Ovary (tissue), 1 donor: ENCODE measurements around the gene XXYLT1.

ENCODE experiments used
- EP300 ChIP-seq: sonication (generic); formaldehyde crosslinking; IDR thresholded peaks from one replicate; pipeline ENCODE4 v1.6.1; 2017; ENCODE audit warnings: antibody characterized with exemption
- POLR2A ChIP-seq: fragments of 450-650 bp; IDR thresholded peaks from one replicate; pipeline ENCODE4 v1.6.1; 2017; ENCODE audit warnings: antibody characterized with exemption, mild to moderate bottlenecking, moderate library complexity

DNA sequence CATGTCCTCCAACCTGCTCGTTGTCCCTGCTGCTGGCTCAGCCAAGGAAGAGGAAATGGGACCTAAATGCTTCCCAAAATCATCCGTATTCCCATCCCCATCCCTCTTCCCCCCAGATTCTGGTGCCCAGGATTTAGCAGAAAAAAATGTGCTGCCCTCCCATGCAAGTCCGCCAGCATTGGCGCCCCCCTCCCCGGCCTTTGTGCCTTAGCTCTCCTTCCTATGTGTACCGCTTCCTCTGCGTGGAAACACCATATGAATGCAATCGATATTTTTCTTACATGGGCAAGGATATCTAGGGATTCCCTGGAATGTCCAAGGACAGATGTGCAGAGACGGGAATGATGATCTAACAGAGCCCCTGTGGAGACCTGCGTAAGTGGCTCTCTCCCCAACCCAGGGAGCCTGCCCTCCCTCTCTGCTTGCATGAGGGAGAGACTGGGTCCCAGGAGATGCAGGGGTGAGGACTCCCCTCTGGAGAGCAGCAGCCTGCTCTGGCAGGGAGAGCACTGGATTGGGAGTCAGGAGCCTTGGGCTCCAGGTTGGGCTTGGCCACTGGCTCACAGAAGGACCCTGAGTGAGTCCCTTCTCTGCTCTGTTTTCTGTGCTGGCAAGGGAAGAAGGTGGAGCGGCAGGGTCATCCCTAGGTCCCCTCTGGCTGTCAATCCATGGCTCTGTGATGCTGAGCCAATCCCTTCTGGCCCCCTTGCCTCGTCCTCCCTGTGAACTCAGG is 227.2 kb downstream of the XXYLT1 start:
- TF ChIP-seq POLR2A, result no peak
- TF ChIP-seq EP300, result no peak
